ENCODE measurements around the gene SLC12A8. TPM values are rescaled to one million over a fixed set of nuclear protein-coding genes. Genes with fewer than 3 reads are reported as not detected.

SLC12A8 gene
- polyA plus RNA-seq, 1 experiment = 8.4 TPM

GRCh38 chr3:125189378-125190165 is 23.0 kb downstream of the SLC12A8 start:
- CTCF ChIA-PET = no interaction called here
- no peak for DNase-seq (ENCODE audit: low read depth)
- H3K36me3 ChIP-seq (ENCODE audit: control insufficient read depth, insufficient read depth, low read length) = no peaks in the 10 kb centered on the region
- H3K4me3 ChIP-seq (ENCODE audit: low read depth, low read length) = no peak overlapping the region
- POLR2A ChIA-PET = no interaction called here
- no peaks in the 10 kb centered on the region for H3K27me3 ChIP-seq (ENCODE audit: control insufficient read depth, insufficient read depth, low read length)
- no peak for TF ChIP-seq CTCF (IDR thresholded peaks at IDR 0.05; ENCODE audit: insufficient read depth, low read depth, low read length)

GRCh38 chr3:125188955-125189354 is 23.6 kb downstream of the SLC12A8 start:
- CTCF ChIA-PET = interaction anchor here (1.1 kb wide), 1 partner anchor 24 kb away, joined by 3 read pairs; no protein-coding TSS in a partner anchor
- Histone ChIP-seq H3K4me3 (ENCODE audit: low read depth, low read length) (no peak overlapping the region), H3K36me3 (ENCODE audit: control insufficient read depth, insufficient read depth, low read length) (no peaks in the 10 kb centered on the region), H3K27me3 (ENCODE audit: control insufficient read depth, insufficient read depth, low read length) (no peaks in the 10 kb centered on the region)
- POLR2A ChIA-PET = no interaction called here
- no peak for DNase-seq (ENCODE audit: low read depth)
- no peak for TF ChIP-seq CTCF (IDR thresholded peaks at IDR 0.05; ENCODE audit: insufficient read depth, low read depth, low read length)

GRCh38 chr3:125187599-125187910 is 25.0 kb downstream of the SLC12A8 start:
- Histone ChIP-seq H3K36me3 (ENCODE audit: control insufficient read depth, insufficient read depth, low read length) (no peaks in the 10 kb centered on the region), H3K4me3 (ENCODE audit: low read depth, low read length) (no peak overlapping the region), H3K27me3 (ENCODE audit: control insufficient read depth, insufficient read depth, low read length) (no peaks in the 10 kb centered on the region)
- no peak for TF ChIP-seq CTCF (IDR thresholded peaks at IDR 0.05; ENCODE audit: insufficient read depth, low read depth, low read length)
- no peak for DNase-seq (ENCODE audit: low read depth)
- ChIA-PET CTCF (interaction anchor here (0.6 to 1.1 kb wide), 3 partner anchors 22 to 339 kb away, joined by 3 to 4 read pairs (median 3); no protein-coding TSS in a partner anchor), POLR2A (no interaction called here)

- Histone ChIP-seq H3K36me3 (ENCODE audit: control insufficient read depth, insufficient read depth, low read length) (no peaks in the 10 kb centered on the region), H3K27me3 (ENCODE audit: control insufficient read depth, insufficient read depth, low read length) (no peaks in the 10 kb centered on the region), H3K4me3 (ENCODE audit: low read depth, low read length) (no peak overlapping the region)
- DNase-seq (ENCODE audit: low read depth) = no peak
- POLR2A ChIA-PET = no interaction called here
- no peak for TF ChIP-seq CTCF (IDR thresholded peaks at IDR 0.05; ENCODE audit: insufficient read depth, low read depth, low read length)
- CTCF ChIA-PET = interaction anchor here (1.0 to 1.4 kb wide), 2 partner anchors 22 to 26 kb away, joined by 3 to 4 read pairs; no protein-coding TSS in a partner anchor
These were observed 25.5 kb downstream of the SLC12A8 start for GRCh38 chr3:125186800-125187598.

DNA sequence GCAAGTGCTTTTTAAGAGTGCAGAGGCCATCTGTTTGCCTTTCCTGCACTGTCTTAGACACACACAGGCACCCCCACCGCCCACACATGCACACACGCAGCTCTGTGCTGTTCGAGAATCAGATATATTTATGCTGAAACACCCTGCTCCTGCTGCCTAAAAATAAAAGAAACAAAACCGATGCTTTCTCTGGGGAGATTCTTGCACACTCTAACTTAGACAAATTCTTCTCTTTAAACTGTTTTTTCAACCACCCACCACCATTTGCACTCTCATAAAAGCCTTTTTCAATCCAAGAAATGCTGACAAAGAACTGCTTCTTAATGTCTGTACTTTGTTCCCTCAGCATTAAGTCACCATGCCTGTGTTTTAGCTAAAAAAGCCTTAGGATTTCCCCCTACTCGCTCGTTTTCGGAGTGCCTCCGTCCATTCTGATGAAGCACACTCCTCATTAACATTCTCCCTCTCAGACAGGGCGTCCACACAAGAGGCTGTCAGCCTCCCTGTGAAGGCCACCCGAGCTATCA is 26.2 kb downstream of the SLC12A8 start:
- Histone ChIP-seq H3K4me3 (ENCODE audit: low read depth, low read length) (no peak overlapping the region), H3K27me3 (ENCODE audit: control insufficient read depth, insufficient read depth, low read length) (no peaks in the 10 kb centered on the region), H3K36me3 (ENCODE audit: control insufficient read depth, insufficient read depth, low read length) (no peaks in the 10 kb centered on the region)
- no peak for TF ChIP-seq CTCF (IDR thresholded peaks at IDR 0.05; ENCODE audit: insufficient read depth, low read depth, low read length)
- DNase-seq (ENCODE audit: low read depth) = no peak
- ChIA-PET CTCF (interaction anchor here (1.0 to 1.4 kb wide), 2 partner anchors 21 to 25 kb away, joined by 3 to 4 read pairs; no protein-coding TSS in a partner anchor), POLR2A (no interaction called here)

All from BJ (cell line).